ENCODE measurements around the gene PHIP. TPM values are rescaled to one million over a fixed set of nuclear protein-coding genes. Genes with fewer than 3 reads are reported as not detected.
"Not testable (repeated sequence)": the region's sequence is repeated elsewhere in the genome, so short reads cannot be mapped to it uniquely, and the experiment has no call there.

PHIP gene
- total RNA-seq, 1 donor from 2014 or later: 44.6 TPM

GRCh38 chr6:79111549-79111948 is 33.5 kb upstream of the PHIP start:
- H3K27me3 Mint-ChIP-seq: no peaks in the 10 kb centered on the region
- H3K27ac Mint-ChIP-seq: no peak overlapping the region
- no peak for DNase-seq (ENCODE audit: extremely low spot score, unreplicated experiment)
- no peaks in the 10 kb centered on the region for H3K4me1 Mint-ChIP-seq (ENCODE audit: unreplicated experiment)
- no peak overlapping the region for H3K4me3 Mint-ChIP-seq
- TF ChIP-seq, protein P1, sequence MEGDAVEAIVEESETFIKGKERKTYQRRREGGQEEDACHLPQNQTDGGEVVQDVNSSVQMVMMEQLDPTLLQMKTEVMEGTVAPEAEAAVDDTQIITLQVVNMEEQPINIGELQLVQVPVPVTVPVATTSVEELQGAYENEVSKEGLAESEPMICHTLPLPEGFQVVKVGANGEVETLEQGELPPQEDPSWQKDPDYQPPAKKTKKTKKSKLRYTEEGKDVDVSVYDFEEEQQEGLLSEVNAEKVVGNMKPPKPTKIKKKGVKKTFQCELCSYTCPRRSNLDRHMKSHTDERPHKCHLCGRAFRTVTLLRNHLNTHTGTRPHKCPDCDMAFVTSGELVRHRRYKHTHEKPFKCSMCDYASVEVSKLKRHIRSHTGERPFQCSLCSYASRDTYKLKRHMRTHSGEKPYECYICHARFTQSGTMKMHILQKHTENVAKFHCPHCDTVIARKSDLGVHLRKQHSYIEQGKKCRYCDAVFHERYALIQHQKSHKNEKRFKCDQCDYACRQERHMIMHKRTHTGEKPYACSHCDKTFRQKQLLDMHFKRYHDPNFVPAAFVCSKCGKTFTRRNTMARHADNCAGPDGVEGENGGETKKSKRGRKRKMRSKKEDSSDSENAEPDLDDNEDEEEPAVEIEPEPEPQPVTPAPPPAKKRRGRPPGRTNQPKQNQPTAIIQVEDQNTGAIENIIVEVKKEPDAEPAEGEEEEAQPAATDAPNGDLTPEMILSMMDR (conservative IDR thresholded peaks at IDR 0.05): no peak
- H3K36me3 Mint-ChIP-seq: no peaks in the 10 kb centered on the region
- no peaks in the 10 kb centered on the region for H3K9me3 Mint-ChIP-seq

GRCh38 chr6:79101164-79101563 is 23.1 kb upstream of the PHIP start:
- Mint-ChIP-seq H3K4me1 (ENCODE audit: unreplicated experiment) (no peaks in the 10 kb centered on the region), H3K27ac (no peak overlapping the region)
- no peak for DNase-seq (ENCODE audit: extremely low spot score, unreplicated experiment)

GRCh38 chr6:79100304-79100703 is 22.2 kb upstream of the PHIP start:
- no peak overlapping the region for H3K4me3 Mint-ChIP-seq
- no peak for DNase-seq (ENCODE audit: extremely low spot score, unreplicated experiment)
- H3K4me1 Mint-ChIP-seq (ENCODE audit: unreplicated experiment): no peaks in the 10 kb centered on the region
- H3K27ac Mint-ChIP-seq: no peak overlapping the region
- no peaks in the 10 kb centered on the region for H3K27me3 Mint-ChIP-seq
- no peaks in the 10 kb centered on the region for H3K9me3 Mint-ChIP-seq
- no peaks in the 10 kb centered on the region for H3K36me3 Mint-ChIP-seq
- TF ChIP-seq, protein P1 (conservative IDR thresholded peaks at IDR 0.05): no peak

More at GRCh38 chr6:79101164-79101563, 23.1 kb upstream of the PHIP start:
- H3K4me3 Mint-ChIP-seq: no peak overlapping the region
- no peaks in the 10 kb centered on the region for H3K27me3 Mint-ChIP-seq
- TF ChIP-seq, protein P1 (conservative IDR thresholded peaks at IDR 0.05): no peak
- H3K9me3 Mint-ChIP-seq: no peaks in the 10 kb centered on the region
- no peaks in the 10 kb centered on the region for H3K36me3 Mint-ChIP-seq

DNA sequence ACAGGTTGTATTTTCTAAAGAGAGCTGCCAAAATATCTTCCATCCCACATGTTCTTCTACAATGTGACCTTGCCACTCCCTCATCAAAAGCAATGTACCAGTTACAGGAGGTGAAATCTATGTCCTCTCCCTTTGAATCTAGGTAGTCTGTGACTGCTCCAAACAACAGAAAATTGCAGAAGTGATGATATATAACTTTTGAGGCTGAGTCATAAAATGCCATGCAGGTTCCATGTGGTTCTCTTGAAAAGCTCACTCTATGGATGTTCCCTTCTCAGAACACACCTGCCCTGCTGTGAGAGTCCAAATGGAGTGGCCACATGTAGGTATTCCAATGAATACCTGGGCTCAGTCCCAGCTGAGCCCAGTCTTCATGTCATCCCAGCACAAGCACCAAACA is 16.9 kb upstream of the PHIP start:
- Mint-ChIP-seq H3K27ac (no peak overlapping the region), H3K9me3 (no peaks in the 10 kb centered on the region), H3K27me3 (peaks cover 3% of the 10 kb centered on the region), H3K4me1 (ENCODE audit: unreplicated experiment) (no peaks in the 10 kb centered on the region), H3K4me3 (no peak overlapping the region), H3K36me3 (no peaks in the 10 kb centered on the region)
- DNase-seq (ENCODE audit: extremely low spot score, unreplicated experiment): no peak
- TF ChIP-seq, protein P1 (conservative IDR thresholded peaks at IDR 0.05): no peak

DNA sequence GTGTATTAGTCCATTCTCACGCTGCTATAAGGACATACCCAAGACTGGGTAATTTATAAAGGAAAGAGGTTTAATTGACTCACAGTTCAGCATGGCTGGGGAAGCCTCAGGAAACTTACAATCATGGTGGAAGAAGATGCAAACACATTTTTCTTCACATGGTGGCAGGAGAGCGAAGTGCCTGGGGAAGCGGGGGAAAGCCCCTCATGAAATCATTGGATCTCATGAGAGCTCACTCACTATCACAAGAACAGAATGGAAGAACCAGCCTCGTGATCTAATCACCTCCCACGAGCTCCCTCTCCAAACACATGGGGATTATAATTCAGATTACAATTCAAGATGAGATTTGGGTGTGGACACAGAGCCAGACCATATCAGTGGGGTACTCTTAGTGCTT is 13.7 kb upstream of the PHIP start:
- H3K4me1 Mint-ChIP-seq (ENCODE audit: unreplicated experiment); H3K9me3 Mint-ChIP-seq; H3K27me3 Mint-ChIP-seq; H3K4me3 Mint-ChIP-seq; H3K36me3 Mint-ChIP-seq; DNase-seq (ENCODE audit: extremely low spot score, unreplicated experiment); H3K27ac Mint-ChIP-seq: not testable (repeated sequence)

GRCh38 chr6:79089552-79090404 is 11.7 kb upstream of the PHIP start:
- TF ChIP-seq, protein P1 (conservative IDR thresholded peaks at IDR 0.05): no peak
- DNase-seq (ENCODE audit: extremely low spot score, unreplicated experiment): no peak
- Mint-ChIP-seq H3K27ac (no peak overlapping the region), H3K4me1 (ENCODE audit: unreplicated experiment) (no peaks in the 10 kb centered on the region), H3K36me3 (no peaks in the 10 kb centered on the region), H3K27me3 (peaks cover 7% of the 10 kb centered on the region), H3K4me3 (no peak overlapping the region), H3K9me3 (no peaks in the 10 kb centered on the region)
